Coronary artery (tissue), 2 donors: ENCODE measurements around the gene RB1.
A peak's percentile ranks its signal among the peaks of the same experiment; 100 is the strongest.

Experiments
- DNase-seq: peaks from one replicate; pipeline ENCODE4 v3.0.0-alpha.2; 2017; ENCODE audit warnings: low spot score
- H3K27ac ChIP-seq, 2 donors: fragments of 200-600 bp; sonication (generic); one replicate each; pipeline ENCODE4 v1.5.1; 2016 to 2019
- H3K4me3 ChIP-seq: fragments of 200-600 bp; sonication (generic); 2 replicates; pipeline ENCODE4 v1.5.1; 2016; ENCODE audit warnings: mild to moderate bottlenecking, moderate library complexity
- TF ChIP-seq, protein P1 (sequence below): fragments of 200-600 bp; sonication (generic); IDR thresholded peaks from one replicate; pipeline ENCODE4 v1.5.1; 2019; ENCODE audit warnings: antibody characterized with exemption

RB1 gene

GRCh38 chr13:48486362-48486761 is 182.8 kb downstream of the RB1 start:
- H3K4me3 ChIP-seq = no peak overlapping the region
- TF ChIP-seq, protein P1, sequence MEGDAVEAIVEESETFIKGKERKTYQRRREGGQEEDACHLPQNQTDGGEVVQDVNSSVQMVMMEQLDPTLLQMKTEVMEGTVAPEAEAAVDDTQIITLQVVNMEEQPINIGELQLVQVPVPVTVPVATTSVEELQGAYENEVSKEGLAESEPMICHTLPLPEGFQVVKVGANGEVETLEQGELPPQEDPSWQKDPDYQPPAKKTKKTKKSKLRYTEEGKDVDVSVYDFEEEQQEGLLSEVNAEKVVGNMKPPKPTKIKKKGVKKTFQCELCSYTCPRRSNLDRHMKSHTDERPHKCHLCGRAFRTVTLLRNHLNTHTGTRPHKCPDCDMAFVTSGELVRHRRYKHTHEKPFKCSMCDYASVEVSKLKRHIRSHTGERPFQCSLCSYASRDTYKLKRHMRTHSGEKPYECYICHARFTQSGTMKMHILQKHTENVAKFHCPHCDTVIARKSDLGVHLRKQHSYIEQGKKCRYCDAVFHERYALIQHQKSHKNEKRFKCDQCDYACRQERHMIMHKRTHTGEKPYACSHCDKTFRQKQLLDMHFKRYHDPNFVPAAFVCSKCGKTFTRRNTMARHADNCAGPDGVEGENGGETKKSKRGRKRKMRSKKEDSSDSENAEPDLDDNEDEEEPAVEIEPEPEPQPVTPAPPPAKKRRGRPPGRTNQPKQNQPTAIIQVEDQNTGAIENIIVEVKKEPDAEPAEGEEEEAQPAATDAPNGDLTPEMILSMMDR = no peak
- H3K27ac ChIP-seq = no peak overlapping the region
- no peak for DNase-seq

DNA sequence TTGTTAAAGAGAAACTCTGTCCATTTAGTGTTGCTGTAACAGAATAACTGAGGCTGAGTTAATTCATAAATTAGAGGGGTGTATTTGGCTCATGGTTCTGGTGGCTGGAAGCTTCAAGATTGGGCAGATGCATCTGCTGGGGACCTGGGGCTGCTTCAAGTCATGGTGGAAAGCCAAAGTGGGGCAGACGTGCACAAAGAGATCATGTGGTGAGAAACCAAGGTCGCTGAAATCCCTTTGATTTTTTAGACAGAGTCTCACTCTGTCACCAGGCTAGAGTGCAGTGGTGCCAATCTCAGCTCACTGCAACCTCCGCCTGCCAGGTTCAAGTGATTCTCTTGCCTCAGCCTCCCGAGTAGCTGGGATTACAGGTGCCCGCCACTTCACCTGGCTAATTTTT is 183.3 kb downstream of the RB1 start:
- no peak for DNase-seq
- no peak overlapping the region for H3K27ac ChIP-seq
- H3K4me3 ChIP-seq = no peak overlapping the region
- TF ChIP-seq, protein P1 = no peak

- no peak for DNase-seq
These were observed 184.4 kb downstream of the RB1 start for GRCh38 chr13:48487968-48488367.

DNA sequence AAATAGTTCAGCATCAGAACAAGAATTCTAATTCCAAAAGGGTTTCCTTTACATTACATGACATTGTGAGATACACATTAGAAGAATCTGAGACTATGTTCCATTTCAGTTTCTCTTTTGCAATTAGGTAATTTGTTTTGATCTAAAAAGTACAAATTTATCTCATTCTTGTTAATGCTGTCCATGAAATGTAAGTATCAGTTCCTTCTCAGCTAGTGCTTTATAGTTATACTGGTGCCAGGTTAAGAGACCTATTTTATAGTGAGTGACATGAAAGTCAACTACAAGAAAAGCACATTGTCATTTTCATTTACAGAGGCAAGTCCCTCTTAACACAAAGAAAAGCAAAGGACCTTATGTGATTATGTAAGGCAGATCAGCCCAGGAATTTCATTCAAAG is 185.4 kb downstream of the RB1 start:
- TF ChIP-seq, protein P1 = no peak
- Histone ChIP-seq H3K27ac (no peak overlapping the region), H3K4me3 (no peak overlapping the region)
- DNase-seq = no peak

More at GRCh38 chr13:48487968-48488367, 184.4 kb downstream of the RB1 start:
- no peak overlapping the region for H3K27ac ChIP-seq
- H3K4me3 ChIP-seq = no peak overlapping the region
- TF ChIP-seq, protein P1 = no peak

- Histone ChIP-seq H3K27ac (peak overlapping the region in 1 of 2 donors; percentile 2), H3K4me3 (no peak overlapping the region)
- TF ChIP-seq, protein P1 = no peak
These were observed 186.1 kb downstream of the RB1 start for GRCh38 chr13:48489666-48490065.

DNA sequence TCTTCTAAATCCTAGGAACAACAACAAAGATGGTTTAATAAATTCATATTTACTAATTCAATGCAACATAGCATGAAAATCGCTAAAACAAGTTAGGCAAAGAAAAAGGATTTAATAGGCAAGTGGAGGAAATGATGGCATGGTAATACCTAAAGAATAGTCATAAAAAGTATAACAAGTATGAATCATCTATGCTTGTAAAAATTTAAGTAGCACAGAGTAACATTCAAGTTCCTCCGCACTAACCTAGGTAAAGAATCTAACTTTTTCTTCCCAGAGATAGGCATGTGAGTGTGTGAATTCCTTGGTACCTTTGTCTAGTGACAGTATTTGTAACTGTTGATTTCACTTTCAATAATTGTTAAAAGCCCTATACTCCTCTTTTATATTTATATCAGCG is 186.7 kb downstream of the RB1 start:
- TF ChIP-seq, protein P1 = no peak
- Histone ChIP-seq H3K27ac (no peak overlapping the region), H3K4me3 (no peak overlapping the region)
- DNase-seq = no peak

More at GRCh38 chr13:48489666-48490065, 186.1 kb downstream of the RB1 start:
- DNase-seq = no peak

DNA sequence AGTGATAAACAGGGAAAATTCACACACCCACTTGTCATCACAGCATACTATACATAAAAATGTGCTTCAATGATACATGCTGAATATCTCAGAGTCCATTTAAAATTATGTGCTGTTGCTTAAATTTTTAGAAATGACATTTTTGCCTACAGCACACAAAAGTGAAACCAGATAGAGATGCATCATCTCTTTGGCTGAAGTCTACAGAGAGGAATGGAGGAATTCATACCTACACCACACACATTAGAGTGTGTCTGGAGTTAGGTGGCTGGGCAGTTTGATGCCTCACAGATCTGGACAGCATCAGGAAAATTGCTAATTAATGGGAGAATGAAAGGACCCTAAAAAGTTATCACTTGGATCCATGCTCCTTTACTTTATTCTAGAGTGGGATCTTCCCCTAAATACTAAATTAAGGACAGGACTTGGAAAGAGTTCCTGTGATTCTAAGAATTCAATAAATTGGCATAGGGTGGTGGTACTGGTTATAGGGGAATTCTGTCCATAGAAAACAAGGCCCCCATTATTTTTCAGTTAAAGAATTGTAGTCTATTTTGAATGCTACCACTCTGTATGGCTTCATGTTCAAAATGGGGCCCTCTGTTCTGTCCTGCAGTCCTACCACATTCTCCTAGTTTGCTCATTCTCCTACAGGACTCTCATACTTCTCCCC is 188.0 kb downstream of the RB1 start:
- H3K27ac ChIP-seq = peak overlapping the region; percentile 47 to 68
- peak overlapping the region; percentile 58 for H3K4me3 ChIP-seq
- no peak for DNase-seq
- TF ChIP-seq, protein P1 = no peak
